OCI-LY7 (cell line): ENCODE data around the gene CHGA.

Source experiments
- CTCF ChIP-seq: fragments of 200-600 bp; sonication (generic); conservative IDR thresholded peaks from 2 replicates; pipeline ENCODE4 v1.5.1; 2014; ENCODE audit warnings: mild to moderate bottlenecking, antibody characterized with exemption, low read length, moderate library complexity, mixed read lengths
- EZH2phosphoT487 ChIP-seq: fragments of 200-600 bp; sonication (generic); IDR thresholded peaks from 2 replicates; pipeline ENCODE4 v1.6.1; 2018; ENCODE audit warnings: low read depth, borderline replicate concordance, mild to moderate bottlenecking, mixed run types, antibody characterized with exemption, low read length, moderate library complexity, mixed read lengths

GRCh38 chr14:92906823-92907222, 16.1 kb upstream of the CHGA start:
- TF ChIP-seq CTCF = no peak
- no peak for TF ChIP-seq EZH2phosphoT487
